Hypothalamus (tissue), 51 donors: ENCODE results near the gene PRAC2.

Experiments used
- DNase-seq, 51 donors: peaks; one replicate each; lab custom pipeline; 2025; lab: John Stamatoyannopoulos, UW

Gene PRAC2

DNA sequence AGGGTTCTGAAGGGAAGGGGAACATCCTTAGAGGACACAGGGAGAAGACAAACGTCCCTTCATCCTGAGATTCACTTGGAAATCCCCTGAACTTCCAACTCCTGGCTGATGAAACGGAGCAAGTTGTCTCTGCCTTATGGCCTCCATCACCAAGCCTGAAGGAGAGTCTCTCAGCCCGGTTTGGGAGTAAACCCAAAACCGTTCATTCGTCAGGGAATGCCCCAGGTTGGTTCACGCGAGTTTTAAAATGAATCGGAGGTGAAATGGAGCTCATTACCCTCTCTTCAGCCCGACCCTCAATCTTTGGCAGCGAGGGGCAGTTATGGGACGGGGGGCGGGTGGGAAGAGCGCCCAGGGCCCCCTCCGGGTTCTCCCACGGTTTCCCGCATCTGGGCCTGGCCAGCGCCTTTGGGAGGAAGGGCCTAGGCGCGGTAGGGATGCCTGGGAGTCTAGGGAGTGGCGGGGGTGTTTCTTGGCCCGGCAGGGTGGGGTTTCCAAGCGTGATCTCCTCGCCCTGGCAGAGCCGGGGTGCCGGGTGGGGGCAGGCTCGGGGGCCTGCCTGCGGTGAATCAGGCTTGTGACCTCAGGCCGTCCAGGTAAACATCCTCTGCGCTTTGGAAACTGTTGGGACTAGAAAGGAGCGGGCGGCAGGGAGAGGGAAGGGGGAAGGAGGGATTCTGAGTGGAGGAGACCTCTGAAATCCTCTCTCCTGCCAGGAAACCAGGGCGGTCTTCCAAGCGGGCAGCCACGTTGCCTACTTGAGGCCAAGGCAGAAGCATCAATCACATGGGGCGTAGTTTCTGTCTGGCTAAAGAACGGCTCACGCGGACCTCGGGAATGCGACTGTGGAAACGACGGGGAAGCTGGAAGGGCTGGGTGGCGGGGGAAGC, 29.7 kb downstream of the PRAC2 start:
- DNase-seq, result no peak

DNA sequence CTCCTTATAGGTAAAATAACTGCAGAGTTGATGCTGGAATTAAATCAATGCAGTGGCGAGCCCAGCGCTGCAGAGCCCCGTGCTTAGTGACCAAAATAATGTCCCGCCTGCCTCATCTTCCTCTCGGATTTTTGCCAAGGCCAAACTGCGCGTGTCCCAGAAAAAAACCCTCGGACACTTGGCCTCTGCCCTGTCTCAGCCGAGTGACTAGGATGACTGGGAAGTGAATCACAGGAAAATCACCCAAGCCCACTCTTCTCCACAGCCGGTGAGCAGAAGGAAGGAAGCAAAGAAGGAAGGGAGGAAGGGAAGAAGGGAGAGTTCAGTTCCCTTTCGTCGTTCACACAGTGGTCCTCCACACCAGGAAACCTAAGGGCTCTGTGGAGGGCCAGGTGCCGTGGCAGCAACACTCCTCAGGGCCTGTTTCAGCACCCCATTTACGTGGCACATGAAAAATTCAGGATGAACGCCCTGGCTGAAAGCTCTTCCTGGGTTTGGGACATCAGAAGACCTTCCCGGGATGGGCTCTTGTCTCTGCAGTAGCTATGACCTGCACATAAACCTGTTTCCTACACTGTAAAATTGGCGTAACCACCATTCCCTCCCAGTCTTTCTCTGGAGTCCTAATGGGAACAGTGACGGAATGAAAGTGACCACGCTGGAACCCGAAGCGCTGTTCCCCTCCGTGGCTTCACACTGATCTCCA, 31.0 kb downstream of the PRAC2 start:
- DNase-seq, result no peak

DNA sequence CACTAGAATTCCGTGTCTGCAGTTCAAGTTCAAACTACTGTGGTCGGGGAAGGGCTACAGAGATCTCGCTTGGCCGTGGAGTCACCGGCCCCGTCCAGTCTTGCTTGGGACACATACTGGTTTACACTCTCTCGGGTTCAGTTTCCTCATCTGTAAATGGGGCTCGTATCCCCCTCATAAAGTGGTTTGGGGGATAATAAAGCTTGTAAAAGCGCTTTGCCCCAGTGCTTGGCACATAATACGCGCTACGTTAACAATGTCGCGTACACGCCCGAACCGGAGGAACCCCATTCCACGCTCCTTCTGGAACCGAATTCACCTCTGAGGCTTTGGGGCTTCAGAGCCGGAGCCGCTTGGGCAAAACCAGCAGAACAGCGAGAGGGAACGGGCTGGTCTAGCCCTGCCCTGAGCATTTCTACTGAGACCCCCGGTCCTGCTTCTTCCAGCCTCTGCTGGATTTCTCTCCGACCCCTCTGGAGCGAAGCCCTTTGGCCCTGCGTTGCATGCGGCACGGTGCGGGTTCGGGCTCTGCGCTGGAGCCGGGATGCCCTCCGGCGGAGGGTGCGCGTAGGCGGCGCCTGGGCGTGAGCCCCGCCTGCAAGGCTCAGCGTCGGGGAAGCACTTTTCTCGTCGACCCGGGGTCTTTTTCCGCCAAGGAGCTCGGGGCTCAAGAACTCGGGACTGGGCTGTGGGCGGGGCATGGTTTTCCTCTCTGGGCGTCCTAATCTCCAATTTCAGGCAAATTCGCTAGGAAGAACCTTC, 31.7 kb downstream of the PRAC2 start:
- DNase-seq, result no peak

DNA sequence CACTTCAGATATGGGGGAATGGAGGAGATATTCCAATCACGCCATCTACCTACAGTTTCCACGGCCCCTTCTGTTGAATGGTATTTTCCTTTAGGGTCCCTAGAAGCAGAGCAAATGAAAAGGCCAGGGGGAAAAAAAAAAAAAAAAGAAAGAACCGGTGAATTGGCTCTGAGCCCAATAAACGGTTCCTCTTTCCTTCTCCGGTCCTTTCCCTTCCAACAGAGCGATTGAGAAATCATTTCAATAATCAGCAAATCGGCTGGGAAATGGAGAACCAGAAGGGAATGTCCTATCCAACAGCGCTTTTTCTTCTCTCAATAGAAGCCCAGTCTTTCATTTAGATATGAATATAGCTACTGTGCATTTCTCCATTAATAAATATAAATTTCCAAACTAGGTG, 32.4 kb downstream of the PRAC2 start:
- DNase-seq, result no peak

DNA sequence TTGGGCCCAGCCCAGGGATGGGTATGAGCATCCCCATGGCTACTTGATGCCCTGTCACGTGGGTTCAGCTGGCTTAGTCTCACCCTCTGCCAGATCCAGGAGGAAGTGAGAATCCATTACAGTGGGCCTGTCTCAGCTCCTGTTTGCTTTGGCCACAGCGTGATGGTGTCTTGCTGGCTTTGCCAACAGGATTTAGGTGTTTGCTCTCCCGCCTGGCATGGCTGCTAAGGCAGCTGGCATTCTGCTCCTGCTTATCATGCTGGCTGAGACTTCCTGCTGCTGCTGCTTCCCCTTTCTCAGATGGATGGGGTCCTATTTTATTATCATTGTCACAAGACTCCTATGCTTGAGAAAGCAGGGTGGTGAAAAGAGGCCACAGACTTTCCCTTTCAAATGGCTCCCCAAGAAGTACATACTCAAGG, 33.9 kb downstream of the PRAC2 start:
- peak in 1 of 51 donors; percentile 0 for DNase-seq

DNA sequence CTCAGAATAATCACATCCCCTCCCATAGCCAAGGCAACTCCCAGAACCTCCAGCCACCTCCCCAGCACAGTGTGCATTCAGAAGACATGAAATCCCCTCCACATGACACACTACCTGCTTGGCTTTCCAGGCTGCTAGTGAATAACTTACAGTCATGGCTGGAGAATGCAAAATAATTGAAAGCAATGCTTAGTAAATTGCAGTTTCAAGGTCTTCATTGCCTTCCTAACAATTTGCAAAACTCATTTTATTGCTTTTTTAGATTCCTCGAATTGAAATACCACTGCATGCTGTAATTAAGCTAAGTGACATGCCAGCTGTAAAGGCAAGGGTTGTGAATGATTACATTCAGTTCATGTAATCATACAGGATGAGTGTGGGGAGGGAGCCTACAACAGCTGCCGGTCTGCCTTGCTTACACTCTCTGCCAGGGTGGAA, 34.6 kb downstream of the PRAC2 start:
- no peak for DNase-seq

DNA sequence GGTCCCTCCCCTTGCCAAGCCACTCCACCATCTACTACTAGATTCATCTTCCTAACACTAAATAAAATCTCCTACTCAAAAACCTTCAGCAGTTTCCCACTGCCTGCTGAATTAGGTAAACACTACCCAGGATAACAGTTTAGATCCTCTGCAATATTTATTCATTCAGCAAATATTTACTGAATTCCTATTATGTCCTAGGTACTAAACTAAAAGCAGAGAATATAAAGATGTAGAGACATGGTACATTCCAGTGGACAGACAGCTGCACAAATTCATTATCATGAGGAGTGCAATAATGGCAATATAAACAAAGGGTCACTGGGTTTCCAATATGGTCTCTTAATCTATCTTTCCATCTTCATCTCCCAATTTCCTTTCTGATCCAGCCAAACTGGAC, 36.3 kb downstream of the PRAC2 start:
- no peak for DNase-seq

DNA sequence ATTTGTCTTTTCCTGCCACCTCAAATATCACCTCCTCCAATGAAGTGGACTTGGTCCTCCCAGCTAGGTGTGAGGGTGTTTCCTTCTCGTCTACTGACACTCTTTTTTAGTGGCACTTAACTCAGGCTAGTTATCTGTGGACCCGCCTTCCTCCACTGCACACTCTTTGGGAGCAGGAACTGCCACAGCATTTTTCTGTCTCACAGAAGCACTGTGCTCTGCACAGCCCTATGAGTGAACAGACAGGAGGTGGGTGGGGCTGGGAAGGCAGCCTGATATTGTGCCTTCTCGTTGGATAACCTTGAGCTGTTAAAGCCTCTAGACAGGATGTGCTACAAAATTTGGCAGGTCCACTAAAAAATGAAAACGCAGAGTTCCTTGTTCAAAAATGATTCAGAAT, 37.4 kb downstream of the PRAC2 start:
- no peak for DNase-seq

DNA sequence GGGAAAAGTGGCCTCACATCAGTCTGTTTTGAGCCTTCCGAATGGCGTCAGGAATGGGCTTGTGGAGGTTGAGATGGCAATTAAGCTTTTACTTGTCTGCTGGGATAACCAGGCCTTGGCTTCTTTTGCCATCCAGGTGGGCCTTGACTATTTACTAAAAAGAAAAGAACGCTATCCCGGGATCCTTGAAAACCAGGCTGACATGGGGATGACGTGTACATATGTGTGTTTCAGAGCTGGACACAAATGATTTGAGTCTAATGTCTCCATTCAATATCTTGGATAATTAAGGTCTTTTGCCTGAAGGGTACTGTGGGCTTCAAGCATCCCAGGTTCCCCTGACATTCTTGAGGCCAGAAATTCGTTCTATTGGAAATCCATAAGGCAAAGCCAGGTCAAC, 38.1 kb downstream of the PRAC2 start:
- DNase-seq, result no peak

DNA sequence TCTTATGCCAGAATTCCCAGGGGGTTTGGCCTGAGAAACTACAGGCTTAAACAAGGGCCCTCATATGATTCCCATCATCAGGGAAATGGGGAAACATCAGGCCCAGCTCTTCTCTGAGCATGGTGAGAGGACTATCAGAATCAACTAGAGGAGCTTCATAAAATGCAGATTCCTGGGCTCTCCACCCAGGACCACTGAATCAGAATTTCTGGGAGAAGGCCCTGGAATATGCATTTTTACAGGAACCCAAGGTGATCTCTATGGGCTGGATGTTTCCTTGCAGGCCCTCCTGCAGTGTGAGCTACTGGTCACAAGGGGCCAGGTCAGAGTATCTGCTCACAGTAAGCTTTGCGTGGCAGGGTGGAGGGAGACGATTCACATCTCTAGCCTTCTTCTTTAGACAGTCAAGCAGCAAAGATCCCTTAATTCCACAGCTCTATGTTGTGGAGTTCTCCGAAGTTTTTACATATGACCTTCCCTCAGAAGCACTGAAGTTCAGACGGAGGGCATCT, 44.3 kb downstream of the PRAC2 start:
- DNase-seq, result no peak

DNA sequence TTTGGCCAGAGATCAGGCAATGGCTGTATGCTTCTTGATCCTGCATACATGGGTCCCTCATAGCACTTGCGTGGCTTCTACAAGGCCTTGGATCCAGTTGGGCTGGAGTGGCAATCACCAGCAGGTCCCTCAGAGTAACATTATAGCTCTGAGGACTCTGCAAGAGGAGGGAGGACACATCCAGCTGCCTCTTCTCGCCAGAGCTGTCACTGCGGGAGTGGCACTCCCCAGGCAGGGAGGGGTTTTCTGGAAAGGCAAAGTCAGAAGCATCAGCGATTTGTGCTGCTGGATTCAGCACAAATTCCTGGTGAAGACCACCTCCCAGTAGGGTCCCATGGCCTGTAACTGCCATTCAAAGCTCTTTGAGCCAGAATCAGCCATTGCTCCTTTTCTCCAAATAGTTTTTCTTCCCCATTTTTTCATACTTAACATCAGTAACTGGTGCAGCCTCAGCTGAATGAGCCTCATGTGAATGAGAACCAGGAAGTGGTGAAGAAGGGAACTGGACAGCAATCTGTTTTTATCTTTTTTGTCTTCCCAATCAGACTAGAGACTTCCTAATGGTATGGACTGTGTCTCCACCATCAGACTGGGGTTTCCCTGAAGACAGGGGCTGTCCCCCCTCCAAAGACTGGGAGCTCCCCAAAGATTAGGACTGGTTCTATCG, 46.2 kb downstream of the PRAC2 start:
- DNase-seq, result no peak

DNA sequence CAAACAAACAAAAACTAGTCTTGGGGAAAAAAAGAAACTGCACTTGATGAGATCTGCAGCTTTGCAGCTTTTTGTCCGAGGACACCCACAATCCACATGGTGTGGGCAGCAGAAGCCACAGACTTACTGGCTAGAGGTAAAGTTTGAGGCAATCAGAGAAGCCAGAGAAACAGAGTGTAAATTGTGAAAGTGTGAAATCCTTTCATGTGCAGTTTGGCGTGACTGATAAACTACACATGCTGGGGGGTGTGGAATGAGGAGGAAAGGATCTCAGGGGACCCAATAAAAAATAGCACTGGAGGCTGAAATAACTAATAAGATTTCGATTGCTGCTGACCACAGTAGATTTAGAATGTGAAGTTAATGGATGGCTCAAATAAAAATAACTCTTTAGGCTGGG, 48.0 kb downstream of the PRAC2 start:
- DNase-seq, result no peak

DNA sequence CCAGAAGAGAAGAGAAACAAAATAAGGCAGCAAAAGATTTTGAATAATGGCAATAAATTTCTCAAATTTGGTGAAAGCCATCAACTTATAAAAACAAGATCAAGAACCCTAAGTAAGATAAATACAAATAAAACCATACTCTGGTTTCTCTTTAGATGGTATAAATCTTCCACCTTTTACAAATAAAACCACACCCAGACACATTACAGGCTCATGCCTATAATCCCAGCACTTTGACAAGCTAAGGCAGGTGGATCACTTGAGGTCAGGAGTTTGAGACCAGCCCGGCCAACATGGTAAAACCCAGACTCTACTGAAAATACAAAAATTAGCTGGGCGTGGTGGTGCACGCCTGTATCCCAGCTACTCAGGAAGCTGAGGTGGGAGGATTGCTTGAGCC, 50.3 kb downstream of the PRAC2 start:
- no peak for DNase-seq
